Measurements from ENCODE around the gene ZNF12. TPM values are rescaled to one million over a fixed set of nuclear protein-coding genes. Genes with fewer than 3 reads are reported as not detected.

Gene ZNF12
- polyA plus RNA-seq, 1 of the 3 experiments (the other 2 are of a cell fraction) = 9.5 TPM

DNA sequence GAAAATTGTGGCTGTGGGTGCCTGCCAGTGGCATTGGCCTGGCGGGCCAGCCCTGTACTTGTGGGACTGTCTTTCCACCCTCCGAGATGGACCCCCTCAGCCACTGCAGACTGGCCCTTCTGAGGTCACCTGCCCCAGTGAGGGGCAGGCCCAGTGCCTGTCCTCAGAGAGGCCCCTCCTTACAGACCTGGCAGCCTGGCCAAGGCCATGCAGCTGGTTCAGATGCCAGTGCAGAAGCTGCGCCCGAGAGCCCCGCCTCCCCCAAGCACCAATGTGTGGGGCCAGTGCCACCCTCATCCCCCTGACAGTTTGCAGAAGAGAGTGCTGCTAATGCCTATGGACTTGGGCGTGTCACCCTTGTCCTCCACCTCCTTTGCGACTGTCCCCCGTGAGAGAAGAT, 59.7 kb downstream of the ZNF12 start:
- Histone ChIP-seq H4K20me1 (ENCODE audit: insufficient read depth) (peaks cover 20% of the 10 kb centered on the region; the same call in 1 of the 2 replicates), H3K9me3 (no peaks in the 10 kb centered on the region), H3K4me1 (ENCODE audit: control insufficient read depth in 1 of 2, insufficient read depth in 2 of 2, low read depth in 1 of 2, low read length in 1 of 2) (no peaks in the 10 kb centered on the region), H3K4me2 (no peak overlapping the region), H3K9me2 (no peaks in the 10 kb centered on the region), H3K27ac (ENCODE audit: low read depth in 2 of 2, low read length in 1 of 2) (no peak overlapping the region), H3F3A (replicated peaks; ENCODE audit: insufficient read depth) (no peaks in the 10 kb centered on the region), H3K27me3 (ENCODE audit: insufficient read depth) (no peaks in the 10 kb centered on the region), H3K4me3 (ENCODE audit: low read depth in 2 of 2, low read length in 1 of 2) (no peak overlapping the region), H2AFZ (ENCODE audit: low read depth) (no peak overlapping the region), H3K36me3 (replicated peaks in 1 of 2; ENCODE audit: control insufficient read depth in 1 of 2, insufficient read depth in 2 of 2, low read length in 1 of 2) (peaks cover 43 to 89% of the 10 kb centered on the region in 2 experiments), H3K9ac (no peak overlapping the region), H3K79me2 (ENCODE audit: insufficient read depth) (peaks cover 8% of the 10 kb centered on the region; the same call in 1 of the 2 replicates)
- TF ChIP-seq NFIC (IDR thresholded peaks at IDR 0.05; ENCODE audit: borderline replicate concordance) (no peak), USF2 (IDR thresholded peaks at IDR 0.05; ENCODE audit: borderline replicate concordance, low read depth, low read length) (no peak), RXRA (IDR thresholded peaks at IDR 0.05; ENCODE audit: borderline replicate concordance, low read depth) (no peak), GATA2 (CRISPR knock-in tag; IDR thresholded peaks at IDR 0.05) (no peak), PBX3 (IDR thresholded peaks at IDR 0.05) (no peak), NRF1 (IDR thresholded peaks at IDR 0.05; ENCODE audit: low read depth, low read length) (no peak), SMC3 (IDR thresholded peaks at IDR 0.05; ENCODE audit: low read depth, low read length) (no peak)
- TF ChIP-seq, protein P1, sequence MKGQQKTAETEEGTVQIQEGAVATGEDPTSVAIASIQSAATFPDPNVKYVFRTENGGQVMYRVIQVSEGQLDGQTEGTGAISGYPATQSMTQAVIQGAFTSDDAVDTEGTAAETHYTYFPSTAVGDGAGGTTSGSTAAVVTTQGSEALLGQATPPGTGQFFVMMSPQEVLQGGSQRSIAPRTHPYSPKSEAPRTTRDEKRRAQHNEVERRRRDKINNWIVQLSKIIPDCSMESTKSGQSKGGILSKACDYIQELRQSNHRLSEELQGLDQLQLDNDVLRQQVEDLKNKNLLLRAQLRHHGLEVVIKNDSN (IDR thresholded peaks at IDR 0.05; ENCODE audit: borderline replicate concordance, low read depth) = no peak
- no peak for DNase-seq
- ChIA-PET CTCF (no interaction called here), POLR2A (no interaction called here)
- WGBS (ENCODE audit: low lambda C conversion rate) = 100% methylated on average over 2 of the region's 8 CpGs

DNA sequence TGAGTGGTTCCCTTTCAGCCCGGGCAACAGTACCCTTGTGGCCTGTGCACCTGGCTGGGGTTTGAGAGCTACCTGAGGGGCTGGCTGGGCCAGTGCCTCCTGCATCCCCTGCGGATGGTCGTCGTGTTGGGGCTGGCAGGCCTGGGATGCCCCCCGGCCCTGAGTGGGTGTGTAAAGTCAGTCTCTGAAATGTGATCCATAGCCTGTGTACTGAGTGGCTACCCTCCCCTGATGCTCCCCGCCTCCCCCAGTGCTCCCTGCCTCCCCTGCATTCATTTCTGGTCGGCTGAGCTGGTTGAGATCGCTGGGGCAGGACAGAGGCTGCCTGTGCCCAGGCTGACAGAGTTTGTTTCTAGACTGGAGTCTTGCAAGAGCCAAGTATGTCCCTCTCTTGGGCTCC, 60.3 kb downstream of the ZNF12 start:
- ChIA-PET CTCF (no interaction called here), POLR2A (no interaction called here)
- H3K27ac ChIP-seq (ENCODE audit: low read depth in 2 of 2, low read length in 1 of 2) = no peak overlapping the region
- H3F3A ChIP-seq (replicated peaks; ENCODE audit: insufficient read depth) = no peaks in the 10 kb centered on the region
- WGBS (ENCODE audit: low lambda C conversion rate) = 86% methylated on average over 6 of the region's 8 CpGs
- H3K4me1 ChIP-seq (ENCODE audit: control insufficient read depth in 1 of 2, insufficient read depth in 2 of 2, low read depth in 1 of 2, low read length in 1 of 2) = no peaks in the 10 kb centered on the region
- peaks cover 21% of the 10 kb centered on the region; the same call in 1 of the 2 replicates for H4K20me1 ChIP-seq (ENCODE audit: insufficient read depth)
- no peak for DNase-seq
- no peak overlapping the region for H3K9ac ChIP-seq
- H3K4me3 ChIP-seq (ENCODE audit: low read depth in 2 of 2, low read length in 1 of 2) = no peak overlapping the region
- no peak overlapping the region for H3K4me2 ChIP-seq
- peaks cover 14% of the 10 kb centered on the region; the same call in 1 of the 2 replicates for H3K79me2 ChIP-seq (ENCODE audit: insufficient read depth)
- no peaks in the 10 kb centered on the region for H3K27me3 ChIP-seq (ENCODE audit: insufficient read depth)
- peaks cover 42 to 90% of the 10 kb centered on the region in 2 experiments for H3K36me3 ChIP-seq (replicated peaks in 1 of 2; ENCODE audit: control insufficient read depth in 1 of 2, insufficient read depth in 2 of 2, low read length in 1 of 2)
- H3K9me3 ChIP-seq = no peaks in the 10 kb centered on the region
- no peak overlapping the region for H2AFZ ChIP-seq (ENCODE audit: low read depth)
- no peaks in the 10 kb centered on the region for H3K9me2 ChIP-seq
- TF ChIP-seq RCOR1 (IDR thresholded peaks at IDR 0.05; ENCODE audit: low read length) (no peak), RXRA (IDR thresholded peaks at IDR 0.05; ENCODE audit: borderline replicate concordance, low read depth) (no peak), JUND (IDR thresholded peaks at IDR 0.05) (no peak), EP300 (IDR thresholded peaks at IDR 0.05; ENCODE audit: borderline replicate concordance in 1 of 2, low read depth in 1 of 2, low read length in 1 of 2) (no peak)
